ENCODE measurements around the gene OSBP2. TPM values are rescaled to one million over a fixed set of nuclear protein-coding genes. Genes with fewer than 3 reads are reported as not detected.

The OSBP2 gene
- total and polyA plus RNA-seq, 2 experiments from 2014 or later = 2.1 to 2.9 TPM

DNA sequence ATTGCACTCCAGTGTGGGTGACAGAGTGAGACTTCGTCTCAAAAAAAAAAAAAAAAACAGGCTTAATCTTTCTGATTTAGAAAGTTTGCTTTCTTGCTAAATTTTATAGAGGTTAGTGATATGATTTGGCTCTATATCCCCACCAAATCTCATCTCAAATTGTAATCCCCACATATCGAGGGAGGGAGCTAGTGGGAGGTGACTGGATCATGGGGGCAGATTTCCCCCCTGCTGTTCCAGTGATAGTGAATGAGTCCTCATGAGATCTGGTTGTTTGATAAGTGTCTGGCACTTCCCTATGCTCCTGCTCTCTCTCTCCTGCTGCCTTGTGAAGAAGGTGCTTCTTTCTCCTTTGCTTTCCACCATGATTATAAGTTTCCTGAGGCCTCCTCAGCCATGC lies 90.9 kb downstream of the OSBP2 start (continued):
- TF ChIP-seq, protein P1, sequence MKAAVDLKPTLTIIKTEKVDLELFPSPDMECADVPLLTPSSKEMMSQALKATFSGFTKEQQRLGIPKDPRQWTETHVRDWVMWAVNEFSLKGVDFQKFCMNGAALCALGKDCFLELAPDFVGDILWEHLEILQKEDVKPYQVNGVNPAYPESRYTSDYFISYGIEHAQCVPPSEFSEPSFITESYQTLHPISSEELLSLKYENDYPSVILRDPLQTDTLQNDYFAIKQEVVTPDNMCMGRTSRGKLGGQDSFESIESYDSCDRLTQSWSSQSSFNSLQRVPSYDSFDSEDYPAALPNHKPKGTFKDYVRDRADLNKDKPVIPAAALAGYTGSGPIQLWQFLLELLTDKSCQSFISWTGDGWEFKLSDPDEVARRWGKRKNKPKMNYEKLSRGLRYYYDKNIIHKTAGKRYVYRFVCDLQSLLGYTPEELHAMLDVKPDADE (IDR thresholded peaks at IDR 0.05) = no peak
- TF ChIP-seq, protein P2, sequence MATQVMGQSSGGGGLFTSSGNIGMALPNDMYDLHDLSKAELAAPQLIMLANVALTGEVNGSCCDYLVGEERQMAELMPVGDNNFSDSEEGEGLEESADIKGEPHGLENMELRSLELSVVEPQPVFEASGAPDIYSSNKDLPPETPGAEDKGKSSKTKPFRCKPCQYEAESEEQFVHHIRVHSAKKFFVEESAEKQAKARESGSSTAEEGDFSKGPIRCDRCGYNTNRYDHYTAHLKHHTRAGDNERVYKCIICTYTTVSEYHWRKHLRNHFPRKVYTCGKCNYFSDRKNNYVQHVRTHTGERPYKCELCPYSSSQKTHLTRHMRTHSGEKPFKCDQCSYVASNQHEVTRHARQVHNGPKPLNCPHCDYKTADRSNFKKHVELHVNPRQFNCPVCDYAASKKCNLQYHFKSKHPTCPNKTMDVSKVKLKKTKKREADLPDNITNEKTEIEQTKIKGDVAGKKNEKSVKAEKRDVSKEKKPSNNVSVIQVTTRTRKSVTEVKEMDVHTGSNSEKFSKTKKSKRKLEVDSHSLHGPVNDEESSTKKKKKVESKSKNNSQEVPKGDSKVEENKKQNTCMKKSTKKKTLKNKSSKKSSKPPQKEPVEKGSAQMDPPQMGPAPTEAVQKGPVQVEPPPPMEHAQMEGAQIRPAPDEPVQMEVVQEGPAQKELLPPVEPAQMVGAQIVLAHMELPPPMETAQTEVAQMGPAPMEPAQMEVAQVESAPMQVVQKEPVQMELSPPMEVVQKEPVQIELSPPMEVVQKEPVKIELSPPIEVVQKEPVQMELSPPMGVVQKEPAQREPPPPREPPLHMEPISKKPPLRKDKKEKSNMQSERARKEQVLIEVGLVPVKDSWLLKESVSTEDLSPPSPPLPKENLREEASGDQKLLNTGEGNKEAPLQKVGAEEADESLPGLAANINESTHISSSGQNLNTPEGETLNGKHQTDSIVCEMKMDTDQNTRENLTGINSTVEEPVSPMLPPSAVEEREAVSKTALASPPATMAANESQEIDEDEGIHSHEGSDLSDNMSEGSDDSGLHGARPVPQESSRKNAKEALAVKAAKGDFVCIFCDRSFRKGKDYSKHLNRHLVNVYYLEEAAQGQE (IDR thresholded peaks at IDR 0.05; ENCODE audit: unreplicated experiment) = no peak
- TF ChIP-seq JUNB (IDR thresholded peaks at IDR 0.05; ENCODE audit: unreplicated experiment) (no peak), CREB1 (CRISPR knock-in tag; IDR thresholded peaks at IDR 0.05; ENCODE audit: low read depth) (no peak), POLR2AphosphoS5 (IDR thresholded peaks at IDR 0.05; ENCODE audit: low read depth) (no peak), ZNF114 (CRISPR knock-in tag; IDR thresholded peaks at IDR 0.05) (no peak), NANOG (IDR thresholded peaks at IDR 0.05; ENCODE audit: borderline replicate concordance) (no peak), EZH2 (IDR thresholded peaks at IDR 0.05; ENCODE audit: low read depth, unreplicated experiment) (no peak), STAT1 (IDR thresholded peaks at IDR 0.05; ENCODE audit: unreplicated experiment) (no peak)

DNA sequence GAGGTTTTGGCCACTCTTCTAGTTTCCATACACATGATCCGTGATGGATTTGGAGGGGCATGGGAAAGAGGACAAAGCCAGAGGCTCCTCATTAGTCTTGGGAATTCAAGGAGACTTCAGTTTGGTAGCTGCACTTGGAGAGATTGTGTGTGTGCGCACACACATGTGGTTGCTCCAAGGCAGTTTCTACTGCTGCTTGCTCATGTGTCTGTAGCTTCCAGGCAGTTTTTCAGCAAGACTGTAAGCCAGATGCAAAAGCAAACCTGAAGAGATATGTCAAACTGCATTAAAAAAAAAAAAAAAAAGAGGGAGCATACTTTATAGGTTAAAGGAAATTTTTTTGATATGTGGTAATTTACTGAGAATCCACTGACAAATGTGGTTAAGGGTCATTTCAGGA lies 95.7 kb downstream of the OSBP2 start:
- H4K20me1 ChIP-seq (replicated peaks; ENCODE audit: insufficient read depth) = no peaks in the 10 kb centered on the region
- H3K4me1 Mint-ChIP-seq = no peaks in the 10 kb centered on the region
- no peaks in the 10 kb centered on the region for H3K27me3 ChIP-seq (ENCODE audit: insufficient read depth)
- no peak overlapping the region for H3K4me3 ChIP-seq
- no peaks in the 10 kb centered on the region for H3K36me3 Mint-ChIP-seq (ENCODE audit: low read depth)
- no peaks in the 10 kb centered on the region for H3K79me2 ChIP-seq (replicated peaks; ENCODE audit: insufficient read depth)
- H3K27ac ChIP-seq (ENCODE audit: low read depth) = no peak overlapping the region
- H3K4me1 ChIP-seq (ENCODE audit: insufficient read depth) = no peaks in the 10 kb centered on the region
- H3K9me2 ChIP-seq (ENCODE audit: insufficient read depth) = 0 out of 2 replicates have a peak, but pooled peaks cover 3% of the 10 kb centered on the region
- H3K4me2 ChIP-seq = no peak overlapping the region
- no peaks in the 10 kb centered on the region for H3F3A ChIP-seq (replicated peaks; ENCODE audit: low read depth)
- H3K9me3 Mint-ChIP-seq = no peaks in the 10 kb centered on the region
- peaks cover 4% of the 10 kb centered on the region for H3K27me3 Mint-ChIP-seq (ENCODE audit: insufficient read depth, low read depth, poor library complexity)
- DNase-seq (ENCODE audit: low spot score) (no peak), ATAC-seq (no peak)
- H3K27ac Mint-ChIP-seq = no peak overlapping the region
- no peak overlapping the region for H3K4me3 Mint-ChIP-seq
- no peaks in the 10 kb centered on the region for H3K36me3 ChIP-seq (ENCODE audit: insufficient read depth)
- no peak overlapping the region for H2AFZ ChIP-seq
- TF ChIP-seq, protein P3, sequence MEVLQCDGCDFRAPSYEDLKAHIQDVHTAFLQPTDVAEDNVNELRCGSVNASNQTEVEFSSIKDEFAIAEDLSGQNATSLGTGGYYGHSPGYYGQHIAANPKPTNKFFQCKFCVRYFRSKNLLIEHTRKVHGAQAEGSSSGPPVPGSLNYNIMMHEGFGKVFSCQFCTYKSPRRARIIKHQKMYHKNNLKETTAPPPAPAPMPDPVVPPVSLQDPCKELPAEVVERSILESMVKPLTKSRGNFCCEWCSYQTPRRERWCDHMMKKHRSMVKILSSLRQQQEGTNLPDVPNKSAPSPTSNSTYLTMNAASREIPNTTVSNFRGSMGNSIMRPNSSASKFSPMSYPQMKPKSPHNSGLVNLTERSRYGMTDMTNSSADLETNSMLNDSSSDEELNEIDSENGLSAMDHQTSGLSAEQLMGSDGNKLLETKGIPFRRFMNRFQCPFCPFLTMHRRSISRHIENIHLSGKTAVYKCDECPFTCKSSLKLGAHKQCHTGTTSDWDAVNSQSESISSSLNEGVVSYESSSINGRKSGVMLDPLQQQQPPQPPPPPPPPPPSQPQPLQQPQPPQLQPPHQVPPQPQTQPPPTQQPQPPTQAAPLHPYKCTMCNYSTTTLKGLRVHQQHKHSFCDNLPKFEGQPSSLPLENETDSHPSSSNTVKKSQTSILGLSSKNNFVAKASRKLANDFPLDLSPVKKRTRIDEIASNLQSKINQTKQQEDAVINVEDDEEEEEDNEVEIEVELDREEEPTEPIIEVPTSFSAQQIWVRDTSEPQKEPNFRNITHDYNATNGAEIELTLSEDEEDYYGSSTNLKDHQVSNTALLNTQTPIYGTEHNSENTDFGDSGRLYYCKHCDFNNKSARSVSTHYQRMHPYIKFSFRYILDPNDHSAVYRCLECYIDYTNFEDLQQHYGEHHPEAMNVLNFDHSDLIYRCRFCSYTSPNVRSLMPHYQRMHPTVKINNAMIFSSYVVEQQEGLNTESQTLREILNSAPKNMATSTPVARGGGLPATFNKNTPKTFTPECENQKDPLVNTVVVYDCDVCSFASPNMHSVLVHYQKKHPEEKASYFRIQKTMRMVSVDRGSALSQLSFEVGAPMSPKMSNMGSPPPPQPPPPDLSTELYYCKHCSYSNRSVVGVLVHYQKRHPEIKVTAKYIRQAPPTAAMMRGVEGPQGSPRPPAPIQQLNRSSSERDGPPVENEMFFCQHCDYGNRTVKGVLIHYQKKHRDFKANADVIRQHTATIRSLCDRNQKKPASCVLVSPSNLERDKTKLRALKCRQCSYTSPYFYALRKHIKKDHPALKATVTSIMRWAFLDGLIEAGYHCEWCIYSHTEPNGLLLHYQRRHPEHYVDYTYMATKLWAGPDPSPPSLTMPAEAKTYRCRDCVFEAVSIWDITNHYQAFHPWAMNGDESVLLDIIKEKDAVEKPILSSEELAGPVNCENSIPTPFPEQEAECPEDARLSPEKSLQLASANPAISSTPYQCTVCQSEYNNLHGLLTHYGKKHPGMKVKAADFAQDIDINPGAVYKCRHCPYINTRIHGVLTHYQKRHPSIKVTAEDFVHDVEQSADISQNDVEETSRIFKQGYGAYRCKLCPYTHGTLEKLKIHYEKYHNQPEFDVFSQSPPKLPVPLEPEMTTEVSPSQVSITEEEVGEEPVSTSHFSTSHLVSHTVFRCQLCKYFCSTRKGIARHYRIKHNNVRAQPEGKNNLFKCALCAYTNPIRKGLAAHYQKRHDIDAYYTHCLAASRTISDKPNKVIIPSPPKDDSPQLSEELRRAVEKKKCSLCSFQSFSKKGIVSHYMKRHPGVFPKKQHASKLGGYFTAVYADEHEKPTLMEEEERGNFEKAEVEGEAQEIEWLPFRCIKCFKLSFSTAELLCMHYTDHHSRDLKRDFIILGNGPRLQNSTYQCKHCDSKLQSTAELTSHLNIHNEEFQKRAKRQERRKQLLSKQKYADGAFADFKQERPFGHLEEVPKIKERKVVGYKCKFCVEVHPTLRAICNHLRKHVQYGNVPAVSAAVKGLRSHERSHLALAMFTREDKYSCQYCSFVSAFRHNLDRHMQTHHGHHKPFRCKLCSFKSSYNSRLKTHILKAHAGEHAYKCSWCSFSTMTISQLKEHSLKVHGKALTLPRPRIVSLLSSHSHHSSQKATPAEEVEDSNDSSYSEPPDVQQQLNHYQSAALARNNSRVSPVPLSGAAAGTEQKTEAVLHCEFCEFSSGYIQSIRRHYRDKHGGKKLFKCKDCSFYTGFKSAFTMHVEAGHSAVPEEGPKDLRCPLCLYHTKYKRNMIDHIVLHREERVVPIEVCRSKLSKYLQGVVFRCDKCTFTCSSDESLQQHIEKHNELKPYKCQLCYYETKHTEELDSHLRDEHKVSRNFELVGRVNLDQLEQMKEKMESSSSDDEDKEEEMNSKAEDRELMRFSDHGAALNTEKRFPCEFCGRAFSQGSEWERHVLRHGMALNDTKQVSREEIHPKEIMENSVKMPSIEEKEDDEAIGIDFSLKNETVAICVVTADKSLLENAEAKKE (CRISPR knock-in tag; IDR thresholded peaks at IDR 0.05) = no peak
- TF ChIP-seq CREB1 (CRISPR knock-in tag; IDR thresholded peaks at IDR 0.05; ENCODE audit: low read depth) (no peak), NANOG (IDR thresholded peaks at IDR 0.05; ENCODE audit: borderline replicate concordance) (no peak), POLR2AphosphoS5 (IDR thresholded peaks at IDR 0.05; ENCODE audit: low read depth) (no peak), ZNF114 (CRISPR knock-in tag; IDR thresholded peaks at IDR 0.05) (no peak), JUNB (IDR thresholded peaks at IDR 0.05; ENCODE audit: unreplicated experiment) (no peak)
- TF ChIP-seq, protein P4, sequence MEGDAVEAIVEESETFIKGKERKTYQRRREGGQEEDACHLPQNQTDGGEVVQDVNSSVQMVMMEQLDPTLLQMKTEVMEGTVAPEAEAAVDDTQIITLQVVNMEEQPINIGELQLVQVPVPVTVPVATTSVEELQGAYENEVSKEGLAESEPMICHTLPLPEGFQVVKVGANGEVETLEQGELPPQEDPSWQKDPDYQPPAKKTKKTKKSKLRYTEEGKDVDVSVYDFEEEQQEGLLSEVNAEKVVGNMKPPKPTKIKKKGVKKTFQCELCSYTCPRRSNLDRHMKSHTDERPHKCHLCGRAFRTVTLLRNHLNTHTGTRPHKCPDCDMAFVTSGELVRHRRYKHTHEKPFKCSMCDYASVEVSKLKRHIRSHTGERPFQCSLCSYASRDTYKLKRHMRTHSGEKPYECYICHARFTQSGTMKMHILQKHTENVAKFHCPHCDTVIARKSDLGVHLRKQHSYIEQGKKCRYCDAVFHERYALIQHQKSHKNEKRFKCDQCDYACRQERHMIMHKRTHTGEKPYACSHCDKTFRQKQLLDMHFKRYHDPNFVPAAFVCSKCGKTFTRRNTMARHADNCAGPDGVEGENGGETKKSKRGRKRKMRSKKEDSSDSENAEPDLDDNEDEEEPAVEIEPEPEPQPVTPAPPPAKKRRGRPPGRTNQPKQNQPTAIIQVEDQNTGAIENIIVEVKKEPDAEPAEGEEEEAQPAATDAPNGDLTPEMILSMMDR (conservative IDR thresholded peaks at IDR 0.05; ENCODE audit: low read depth in 2 of 2) = no peak
- TF ChIP-seq, protein P1 (IDR thresholded peaks at IDR 0.05) = no peak
